ENCODE data around the gene CDH24.

CDH24 gene

DNA sequence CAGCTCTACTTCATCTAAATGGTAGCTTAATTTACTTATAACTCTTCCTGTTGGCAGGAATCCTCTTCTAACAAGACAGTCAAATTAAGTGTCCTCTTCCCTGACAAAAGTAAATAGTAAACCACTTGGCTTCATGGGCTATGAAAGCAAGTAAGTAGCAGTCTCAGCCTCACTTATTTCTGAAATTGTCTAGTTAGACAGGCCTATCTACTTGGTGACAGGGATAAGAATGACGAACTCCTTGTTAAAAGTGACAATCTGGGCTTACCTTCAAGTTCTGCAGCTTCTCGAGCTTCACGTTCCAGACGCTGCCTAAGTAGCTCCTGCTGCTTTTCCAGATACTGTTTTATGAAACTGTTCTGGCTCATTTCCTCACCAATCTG lies 32.9 kb upstream of the CDH24 start:
- no peak for DNase-seq

DNA sequence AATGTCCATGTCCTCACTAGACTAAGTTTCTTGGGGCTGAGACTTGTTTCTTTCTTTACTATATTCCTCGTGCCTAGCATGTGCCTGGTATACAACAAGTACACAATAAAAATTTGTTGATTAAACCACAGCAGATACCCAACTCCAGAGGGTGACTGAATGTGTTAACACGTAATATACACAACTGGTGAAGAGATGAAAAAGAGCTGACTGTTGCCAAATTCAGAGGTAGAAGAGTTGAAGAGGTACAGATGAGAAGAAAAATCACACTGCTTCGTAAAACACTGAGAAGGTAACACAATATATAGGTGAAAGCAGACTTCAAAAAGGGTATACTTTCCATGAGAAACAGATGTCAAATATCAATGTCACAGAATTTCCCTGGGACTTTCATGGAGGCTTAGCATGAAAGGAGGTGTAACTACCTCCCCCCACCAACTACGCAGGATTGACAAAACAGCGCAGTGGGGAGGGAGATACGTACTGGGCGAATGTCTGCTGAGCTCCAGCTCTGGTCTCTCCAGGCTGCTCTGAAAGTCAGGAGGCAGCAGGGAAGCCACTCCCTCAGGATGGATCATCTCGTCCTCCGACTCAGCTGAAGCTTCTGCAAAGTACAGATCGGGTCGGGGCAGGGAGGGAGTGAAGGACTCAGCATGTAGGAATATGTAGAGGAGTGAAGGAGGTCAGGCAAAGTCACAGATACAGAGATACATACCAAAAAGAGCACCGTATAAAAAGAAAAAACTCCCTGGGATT lies 32.4 kb upstream of the CDH24 start:
- DNase-seq = no peak

DNA sequence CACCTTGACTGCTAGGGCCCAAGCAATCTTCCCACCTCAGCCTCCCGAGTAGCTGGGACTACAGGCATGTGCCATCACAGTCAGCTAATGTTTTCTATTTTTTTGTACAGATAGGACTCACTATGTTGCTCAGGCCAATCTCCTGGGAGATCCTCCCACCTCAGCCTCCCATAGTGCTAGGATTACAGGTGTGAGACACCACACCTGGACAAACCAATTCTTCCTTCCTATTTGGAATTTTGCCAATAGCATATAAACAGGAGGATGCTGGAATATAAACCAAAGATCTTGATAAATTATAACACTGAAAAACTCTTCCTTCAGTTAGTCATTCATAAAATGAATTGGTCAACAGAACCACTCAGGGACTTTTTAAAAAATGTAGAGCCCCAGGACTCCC lies 29.2 kb upstream of the CDH24 start:
- no peak for DNase-seq

DNA sequence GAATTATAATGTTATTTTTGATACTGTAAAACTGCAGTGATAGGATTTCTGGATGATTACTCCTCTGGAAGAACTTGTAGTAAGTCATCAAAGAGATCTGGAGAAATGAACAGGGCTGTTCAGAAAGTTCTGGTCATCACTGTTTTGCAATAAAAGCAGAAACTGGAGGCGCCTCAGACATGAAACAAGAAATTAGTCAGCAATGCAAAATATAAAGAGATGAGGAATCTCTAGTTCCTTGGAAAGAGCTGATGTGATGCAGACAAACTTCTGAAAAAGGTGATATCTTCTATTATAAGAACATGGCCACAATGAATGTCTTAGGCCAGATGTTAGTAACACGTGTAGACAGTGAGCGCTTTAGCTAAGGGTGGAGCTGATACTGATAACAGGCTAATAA lies 28.1 kb upstream of the CDH24 start:
- no peak for DNase-seq

DNA sequence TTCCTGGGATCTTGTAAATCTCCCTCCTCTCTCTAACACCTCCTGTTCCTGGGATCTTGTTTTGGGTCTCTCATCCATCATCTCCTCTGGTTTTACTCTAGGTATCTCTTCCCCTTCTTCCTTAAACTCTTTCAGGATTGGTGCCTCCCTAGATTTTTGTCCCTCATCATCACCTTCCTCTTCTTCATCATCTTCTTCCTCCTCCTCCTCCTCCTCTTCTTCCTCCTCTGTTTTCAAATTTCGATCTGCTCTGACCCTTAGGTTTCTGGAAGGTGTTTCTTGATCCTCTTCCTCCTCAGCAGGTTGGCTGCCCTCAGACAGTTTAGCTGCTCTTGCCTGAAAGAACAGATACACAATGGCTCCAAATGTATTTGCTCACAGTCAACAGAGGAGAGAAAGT lies 23.2 kb upstream of the CDH24 start:
- DNase-seq = no peak

DNA sequence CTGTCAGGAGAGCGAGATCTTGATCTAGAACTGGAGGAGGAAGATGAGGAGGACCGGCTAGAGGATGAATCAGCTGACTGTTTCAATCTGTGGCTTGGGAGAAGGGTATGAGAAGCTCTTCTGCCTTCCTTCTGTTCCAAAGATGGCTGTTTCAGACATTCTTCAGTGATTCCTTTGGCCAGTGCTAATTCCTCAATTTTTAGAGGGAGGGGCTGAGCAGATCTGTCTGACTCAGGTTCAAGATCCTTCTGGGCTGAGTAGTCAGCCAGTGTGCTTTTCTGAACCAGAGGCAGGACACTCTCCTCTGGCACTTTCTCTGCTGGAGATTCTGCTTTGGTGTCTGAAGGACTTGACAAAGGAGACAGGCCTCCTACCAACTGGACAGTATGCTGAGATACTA lies 22.4 kb upstream of the CDH24 start:
- DNase-seq = no peak

DNA sequence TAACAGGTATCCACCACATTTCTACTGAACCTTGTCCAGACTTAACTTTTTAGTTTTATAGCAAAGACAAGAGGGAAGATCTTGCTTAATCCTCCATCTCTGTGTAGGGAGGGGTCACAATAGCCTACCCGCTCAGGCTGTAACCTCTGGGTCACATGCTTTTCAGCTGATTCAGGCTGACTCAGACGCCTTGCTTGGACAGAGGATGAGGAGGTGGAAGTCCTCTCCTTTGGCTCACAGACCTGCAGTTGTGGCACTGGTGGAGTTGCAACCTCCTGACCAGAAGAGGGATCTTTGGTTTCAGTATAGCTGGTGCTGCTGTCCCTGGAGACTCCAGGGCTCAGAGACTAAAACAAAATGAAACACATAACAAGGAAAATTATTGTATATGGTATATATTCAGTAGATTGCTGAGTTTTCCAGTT lies 21.4 kb upstream of the CDH24 start:
- DNase-seq = no peak

DNA sequence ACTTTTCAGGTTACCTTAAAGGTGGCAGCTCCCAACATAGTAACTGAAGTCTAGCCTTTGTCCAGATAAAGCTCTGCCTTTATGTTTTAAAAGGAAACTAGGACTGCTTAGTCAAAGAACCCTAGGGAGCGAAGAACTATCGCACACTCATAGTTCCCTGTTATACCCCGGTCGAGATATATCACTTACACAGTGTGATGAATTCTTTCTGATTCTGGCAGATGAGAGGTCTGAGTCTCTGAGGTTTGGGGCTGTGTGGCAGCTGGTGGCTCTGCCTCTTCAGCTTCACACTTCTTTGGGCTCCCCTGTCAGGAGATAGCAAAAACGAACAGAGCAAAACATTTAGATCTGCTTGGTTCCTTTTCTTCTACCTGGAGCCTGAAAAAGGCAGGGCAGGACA lies 20.6 kb upstream of the CDH24 start:
- no peak for DNase-seq

DNA sequence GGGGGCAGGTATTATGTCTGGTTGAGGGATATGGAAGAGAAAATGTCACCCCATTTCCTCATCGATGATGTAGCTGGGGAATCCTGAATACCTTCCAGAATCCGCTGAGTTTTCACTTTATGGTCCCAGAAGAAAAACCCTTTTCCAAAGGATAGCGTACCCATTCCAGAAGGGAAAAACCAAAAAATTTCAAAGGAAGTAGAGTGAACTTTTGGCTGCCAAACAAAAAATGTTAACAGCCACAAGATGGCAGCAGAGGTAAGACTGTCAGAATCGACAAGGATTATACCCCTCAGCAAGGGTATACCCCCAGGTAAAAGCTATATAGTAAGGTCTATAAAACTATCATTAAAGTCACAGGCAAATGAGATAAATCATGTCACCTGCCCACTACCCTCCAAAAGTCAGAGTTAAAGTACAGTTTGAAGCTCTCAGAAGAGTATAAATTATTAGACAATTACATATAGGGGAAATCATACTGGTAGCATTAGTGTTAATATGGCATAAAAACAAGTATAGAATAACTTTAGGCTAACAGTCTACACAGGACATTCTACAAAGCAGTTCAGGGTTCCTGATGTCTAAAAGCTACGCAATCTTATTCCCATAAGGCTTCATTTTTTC lies 19.6 kb upstream of the CDH24 start:
- no peak for DNase-seq

DNA sequence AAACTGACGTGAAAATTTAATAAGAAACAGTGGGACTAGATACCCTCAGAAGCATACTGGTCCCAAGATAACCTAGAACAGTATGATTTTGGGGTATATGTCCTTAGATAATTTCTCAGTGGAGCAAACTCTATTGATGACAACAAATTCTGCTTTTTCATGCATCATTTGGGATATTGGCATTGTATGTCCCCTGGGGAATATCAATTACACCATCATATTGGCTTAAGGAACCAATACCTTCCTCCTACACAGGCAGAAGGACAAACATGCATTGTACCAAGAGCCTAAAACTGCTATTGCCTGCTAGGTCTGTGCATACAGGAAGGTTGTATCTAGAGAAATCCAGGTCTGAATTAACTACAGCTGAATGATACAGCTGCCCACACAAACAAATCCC lies 17.6 kb upstream of the CDH24 start:
- DNase-seq = no peak

DNA sequence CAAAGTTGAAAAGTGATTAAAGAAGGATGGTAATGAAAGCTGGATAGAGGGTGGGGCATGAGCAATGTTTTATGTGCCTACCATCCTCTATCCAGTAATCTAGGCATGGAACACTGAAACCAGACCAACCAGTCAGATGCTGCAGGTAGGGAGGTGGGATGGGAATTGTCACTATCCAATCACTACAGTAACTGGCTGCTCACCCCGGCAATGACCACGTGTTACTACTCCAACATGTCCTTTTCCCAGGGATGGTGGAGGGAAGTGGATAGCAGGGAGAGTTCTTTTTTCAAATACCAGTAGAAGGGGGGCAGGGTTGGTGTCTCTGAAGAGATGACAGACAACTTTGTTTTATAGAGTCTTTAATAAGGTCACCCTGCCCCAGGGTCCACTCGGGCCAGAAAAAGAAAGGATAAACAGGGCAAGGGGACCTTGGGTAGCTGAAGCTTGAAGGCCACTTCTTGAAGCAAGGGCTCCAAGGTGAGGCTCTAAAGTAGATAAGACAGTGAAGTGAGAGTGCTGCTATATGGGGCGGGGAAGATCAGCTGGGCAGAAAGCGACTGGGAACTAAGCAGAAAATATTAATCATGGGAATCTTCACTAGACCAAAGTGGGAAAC lies 14.7 kb upstream of the CDH24 start:
- DNase-seq = no peak

DNA sequence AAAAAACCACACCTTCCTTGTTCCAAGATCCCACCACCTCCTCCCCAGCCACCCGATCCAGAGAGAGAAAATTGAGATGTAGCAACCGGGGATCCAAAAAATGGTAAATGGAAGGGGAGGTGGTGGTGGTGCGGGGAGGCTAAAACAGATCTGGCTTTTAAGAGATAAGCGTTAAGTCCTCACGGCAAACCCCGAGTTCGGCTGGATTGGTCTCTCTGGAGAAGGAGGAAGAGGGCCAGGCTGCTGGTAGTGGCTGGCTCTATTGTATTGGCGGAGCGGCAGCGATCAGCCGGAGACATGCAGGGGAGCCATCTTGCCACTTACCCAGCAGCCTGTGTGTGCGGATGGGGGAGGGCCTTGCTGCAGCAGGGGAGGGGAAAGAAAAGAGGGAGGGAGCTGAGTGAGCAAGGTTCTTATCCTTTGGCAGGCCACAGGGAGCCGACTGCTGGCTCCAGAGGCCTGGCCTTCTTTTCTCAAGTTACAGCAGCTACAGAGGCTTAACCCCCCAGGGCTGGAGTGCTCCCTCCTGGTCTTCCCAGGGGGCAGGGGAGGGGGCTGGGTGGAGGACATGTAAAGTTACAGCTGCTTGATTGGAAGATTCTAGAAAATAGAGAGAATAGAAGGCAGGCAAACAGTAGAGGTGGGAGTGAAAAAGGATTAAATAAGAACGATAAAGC lies 14.1 kb upstream of the CDH24 start:
- peak; percentile 71 to 73 for DNase-seq

DNA sequence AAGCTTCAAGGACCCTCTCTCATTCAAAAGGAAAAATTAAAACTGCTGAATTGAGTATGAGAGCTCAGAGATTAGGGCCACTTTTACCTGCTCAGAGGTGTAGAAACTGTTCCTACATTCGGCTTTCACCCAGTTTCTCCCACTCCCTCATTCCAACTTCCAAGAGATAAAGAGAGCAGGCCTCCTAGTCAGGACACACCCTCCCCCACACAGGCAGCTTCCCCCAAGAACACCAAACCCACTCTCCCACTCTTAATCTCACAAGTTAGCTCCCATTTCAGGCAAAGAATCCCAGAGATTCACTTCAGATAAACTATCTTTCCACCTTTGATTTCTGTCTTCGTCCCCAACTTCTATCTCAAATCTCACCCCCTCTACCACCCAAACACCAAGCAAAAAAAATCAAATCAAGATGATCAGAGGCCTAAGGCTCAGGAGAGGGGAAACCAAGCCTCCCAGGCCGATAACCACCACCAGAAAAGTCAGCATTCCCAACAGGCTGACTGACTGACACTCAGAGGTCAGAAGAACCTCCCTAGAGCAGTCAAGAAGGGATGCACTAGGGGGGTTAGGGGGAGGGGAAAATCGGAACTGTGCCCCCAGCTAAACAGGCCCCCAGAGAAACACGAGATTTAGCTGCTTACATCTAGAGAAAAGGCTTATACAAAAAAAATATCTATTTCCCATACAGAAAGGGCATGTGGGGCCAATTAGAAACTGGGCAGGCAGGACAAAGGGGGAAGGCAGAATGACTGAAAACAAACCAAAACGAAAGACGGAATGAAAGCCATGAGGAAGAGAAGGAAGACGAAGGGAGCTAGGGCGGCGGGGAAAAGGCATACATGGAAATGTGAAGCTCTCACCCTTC lies 13.2 kb upstream of the CDH24 start:
- no peak for DNase-seq

DNA sequence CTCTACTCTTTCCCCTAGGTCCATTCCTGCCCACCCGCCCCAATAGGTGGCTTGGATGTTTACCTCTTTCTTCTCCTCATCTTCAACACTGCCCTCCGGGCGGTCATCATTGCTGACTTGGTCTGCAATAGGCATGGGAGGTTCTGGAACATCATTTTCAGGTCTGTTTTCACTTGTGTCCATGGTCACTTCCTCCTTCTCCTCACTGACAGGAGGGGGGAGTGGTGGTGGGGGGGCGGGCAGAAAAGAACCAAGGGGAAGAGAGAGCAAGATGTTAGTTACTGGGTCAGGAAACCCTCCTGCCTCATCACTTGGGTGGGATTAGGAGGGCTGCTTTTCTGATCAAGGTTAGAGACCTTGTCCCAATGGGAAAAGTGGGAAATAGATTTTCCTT lies 12.1 kb upstream of the CDH24 start:
- DNase-seq = no peak

DNA sequence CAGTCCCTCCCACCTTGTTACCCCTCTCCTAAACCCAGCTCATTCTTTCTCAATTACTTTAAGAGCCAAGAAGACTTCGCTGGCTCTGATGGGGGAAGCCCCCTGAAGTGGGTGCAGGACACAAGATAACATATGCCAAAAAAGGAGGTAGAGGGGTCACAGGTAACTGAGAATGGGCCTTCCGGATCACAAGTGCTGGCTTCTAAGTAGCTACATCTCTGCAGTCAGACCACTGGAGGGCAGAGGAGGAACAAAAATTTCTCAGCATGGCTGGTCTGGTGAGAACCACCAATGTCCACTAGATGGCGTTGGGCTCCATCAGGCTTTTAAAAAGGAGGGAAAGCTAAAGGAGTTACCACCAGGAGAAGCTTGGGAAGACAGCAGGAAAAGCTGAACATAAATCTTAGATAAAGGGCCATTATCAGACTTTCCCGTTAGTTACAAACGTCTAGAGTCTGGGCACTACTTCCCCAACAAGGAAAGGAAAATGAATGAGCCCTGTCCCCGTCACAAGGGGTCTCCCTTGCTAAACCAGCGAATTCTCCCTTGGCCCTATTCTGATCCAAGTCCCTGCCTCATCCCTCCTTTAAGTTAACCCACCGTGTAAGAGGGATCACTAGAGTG lies 11.6 kb upstream of the CDH24 start:
- peak; percentile 58 to 65 for DNase-seq

DNA sequence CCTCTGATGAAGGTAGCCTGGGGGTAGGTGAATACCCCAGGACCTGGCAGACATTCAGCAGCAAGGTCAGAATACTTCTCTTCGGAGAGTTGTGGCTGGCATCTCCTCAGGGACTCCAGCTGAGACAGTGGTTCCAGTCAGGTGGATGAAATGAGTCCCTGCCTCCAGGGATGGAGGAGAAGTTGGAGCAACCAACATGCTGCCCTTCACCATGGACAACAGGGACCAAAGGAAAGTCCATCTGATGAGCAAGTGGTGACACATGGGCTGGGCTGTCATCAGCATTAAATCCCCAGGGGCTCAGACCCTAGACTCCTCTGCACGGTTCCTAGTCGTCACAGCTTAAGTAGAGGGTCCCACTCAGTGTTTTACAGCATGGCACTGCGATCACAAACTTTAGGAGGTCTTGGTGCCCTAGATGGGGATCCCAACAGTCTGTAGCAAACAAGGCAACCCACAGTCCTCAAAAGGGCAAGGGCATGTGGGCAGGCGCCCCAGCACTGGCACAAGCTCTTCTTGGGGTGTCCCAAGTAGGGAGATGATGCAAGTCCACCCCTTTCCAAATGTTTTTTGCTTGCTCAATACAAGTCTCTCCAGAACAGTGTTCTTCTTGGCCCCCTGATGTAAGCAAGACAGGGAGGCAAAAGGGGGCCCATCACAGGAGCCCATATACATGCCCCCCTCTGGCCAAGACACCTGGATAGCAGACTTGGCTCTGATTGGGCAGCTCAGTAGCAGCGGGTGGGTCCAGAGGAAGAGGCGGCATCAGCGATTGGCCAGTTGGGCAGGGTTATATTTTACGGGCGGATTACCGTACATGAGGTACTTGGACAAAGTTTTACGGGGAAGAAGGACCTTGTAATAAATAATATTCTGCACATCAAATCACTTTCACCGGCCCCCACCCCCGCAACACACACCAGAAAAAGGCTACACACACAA lies 10.8 kb upstream of the CDH24 start:
- no peak for DNase-seq

DNA sequence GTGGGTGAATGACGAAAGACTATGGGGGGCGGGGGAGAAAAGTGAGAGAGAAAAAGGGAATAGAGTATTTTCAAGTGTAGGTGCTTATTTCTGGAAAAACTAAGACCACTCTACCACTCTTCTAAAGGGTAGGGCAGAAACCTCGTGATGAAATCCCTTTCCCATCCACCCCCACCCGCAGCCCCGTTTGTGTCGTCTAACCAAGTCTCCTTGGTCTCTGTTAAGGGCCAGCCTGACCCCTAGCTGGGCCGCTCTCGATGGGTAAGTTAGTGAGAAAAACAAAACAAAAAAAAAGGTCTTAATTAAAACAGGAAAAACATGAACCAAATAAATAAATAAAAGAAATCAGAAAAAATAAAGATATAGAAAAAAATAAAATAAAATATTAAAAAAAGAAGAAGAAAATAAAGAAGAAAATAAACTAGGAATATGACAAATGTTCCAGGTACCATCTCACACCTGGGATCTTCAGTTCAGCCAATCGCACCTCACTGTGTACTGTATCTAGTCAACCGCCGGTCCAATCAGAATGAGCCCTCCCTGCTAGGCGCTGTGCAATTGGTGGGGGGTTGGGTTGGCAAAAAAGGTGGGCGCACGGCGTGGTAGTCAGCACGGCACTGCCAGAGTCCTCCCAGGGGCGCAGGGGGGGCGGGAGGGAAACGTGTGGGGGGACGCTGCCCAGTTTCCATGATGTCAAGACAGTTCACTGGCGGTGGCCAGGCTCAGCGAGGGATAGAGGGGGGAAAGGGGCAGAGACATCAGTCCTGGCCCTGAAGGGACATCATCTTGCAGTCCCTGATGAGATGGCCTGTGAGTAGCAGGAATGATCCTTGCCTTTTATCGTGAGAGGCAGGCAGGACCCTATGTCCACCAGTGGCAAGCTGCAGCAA lies 9.8 kb upstream of the CDH24 start:
- DNase-seq = no peak

DNA sequence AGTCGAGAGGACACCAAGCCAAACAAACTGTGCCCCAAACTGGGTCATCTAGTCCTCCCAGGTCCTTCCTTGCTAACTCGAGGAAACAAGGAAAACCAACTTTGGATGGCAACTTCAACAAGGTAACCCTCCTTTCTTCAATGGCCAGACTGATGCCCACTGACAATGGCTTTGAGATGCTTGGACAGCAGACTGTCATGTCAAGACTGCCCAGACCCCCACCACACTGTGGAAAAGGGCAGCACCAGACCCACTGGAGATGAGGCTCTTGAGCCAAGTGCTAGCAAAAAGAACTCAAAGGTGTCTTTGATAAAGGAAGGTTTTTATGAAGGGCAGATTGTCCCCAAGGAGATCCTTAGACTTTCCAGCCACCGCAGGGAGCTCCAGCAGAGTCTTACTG lies 9.0 kb upstream of the CDH24 start:
- DNase-seq = no peak

DNA sequence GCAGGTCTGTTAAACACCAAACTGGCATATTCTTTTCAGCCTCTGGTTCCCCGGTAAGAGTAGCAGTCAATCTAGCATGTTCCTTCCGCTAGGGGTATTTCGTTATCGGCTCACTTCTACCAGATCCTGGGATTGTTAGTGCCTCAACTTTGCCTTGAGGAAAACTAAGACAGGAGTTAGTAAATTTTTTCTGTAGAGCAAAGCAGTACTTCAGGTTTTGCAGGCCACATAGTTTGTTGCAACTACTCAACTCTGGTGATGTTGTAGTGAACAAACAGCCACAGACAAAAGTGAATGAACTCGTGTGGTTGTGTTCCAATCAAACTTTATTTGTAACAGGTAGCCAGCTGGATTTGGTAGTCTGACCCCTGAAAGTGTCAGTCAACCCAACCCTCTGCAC lies 6.3 kb upstream of the CDH24 start:
- DNase-seq = no peak

DNA sequence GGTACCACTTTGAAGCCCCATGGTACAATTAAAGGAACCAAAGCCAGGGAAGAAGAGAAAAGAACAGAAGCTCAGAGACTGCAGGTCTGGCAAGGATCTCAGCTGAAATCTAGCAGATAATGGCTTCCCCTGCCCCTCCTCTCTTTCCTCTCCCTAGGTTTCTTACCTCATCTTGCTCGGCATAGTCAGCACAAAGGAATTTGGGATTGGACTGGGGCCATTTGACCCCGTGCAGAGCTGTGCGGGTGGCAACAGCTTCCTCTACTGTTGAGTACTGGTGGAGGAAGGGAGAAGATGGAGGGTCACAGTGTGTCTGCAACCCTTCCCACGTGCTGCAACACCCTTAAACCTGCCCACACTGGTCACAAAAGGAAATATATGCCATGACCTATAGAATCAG lies 4.7 kb upstream of the CDH24 start:
- no peak for DNase-seq
